ENCODE results near the gene TDRD12.

The TDRD12 gene

GRCh38 chr19:32858155-32858554 is 138.6 kb downstream of the TDRD12 start:
- H3K27me3 ChIP-seq (ENCODE audit: insufficient read depth, low read depth, severe bottlenecking), result no peaks in the 10 kb centered on the region
- no peak overlapping the region for H3K4me3 ChIP-seq (ENCODE audit: low read depth, low read length)
- H3K36me3 ChIP-seq, result no peaks in the 10 kb centered on the region
- DNase-seq, result no peak
- H3K9me3 ChIP-seq (ENCODE audit: severe bottlenecking), result no peaks in the 10 kb centered on the region
- no peak overlapping the region for H3K27ac ChIP-seq
- TF ChIP-seq CTCF (IDR thresholded peaks at IDR 0.05; ENCODE audit: low read depth, low read length), result no peak

- Histone ChIP-seq H3K4me3 (ENCODE audit: low read depth, low read length) (no peak overlapping the region), H3K9me3 (ENCODE audit: severe bottlenecking) (no peaks in the 10 kb centered on the region), H3K27ac (no peak overlapping the region), H3K36me3 (no peaks in the 10 kb centered on the region), H3K27me3 (ENCODE audit: insufficient read depth, low read depth, severe bottlenecking) (no peaks in the 10 kb centered on the region)
- no peak for DNase-seq
- no peak for TF ChIP-seq CTCF (IDR thresholded peaks at IDR 0.05; ENCODE audit: low read depth, low read length)
Observed at GRCh38 chr19:32858559-32858958, 139.0 kb downstream of the TDRD12 start.

- Histone ChIP-seq H3K9me3 (ENCODE audit: severe bottlenecking) (no peaks in the 10 kb centered on the region), H3K36me3 (no peaks in the 10 kb centered on the region), H3K27me3 (ENCODE audit: insufficient read depth, low read depth, severe bottlenecking) (no peaks in the 10 kb centered on the region), H3K27ac (no peak overlapping the region), H3K4me3 (ENCODE audit: low read depth, low read length) (no peak overlapping the region)
- DNase-seq, result no peak
- no peak for TF ChIP-seq CTCF (IDR thresholded peaks at IDR 0.05; ENCODE audit: low read depth, low read length)
Observed at GRCh38 chr19:32859591-32859990, 140.0 kb downstream of the TDRD12 start.

- no peak for DNase-seq
- Histone ChIP-seq H3K27ac (no peak overlapping the region), H3K27me3 (ENCODE audit: insufficient read depth, low read depth, severe bottlenecking) (no peaks in the 10 kb centered on the region), H3K4me3 (ENCODE audit: low read depth, low read length) (no peak overlapping the region), H3K9me3 (ENCODE audit: severe bottlenecking) (no peaks in the 10 kb centered on the region), H3K36me3 (no peaks in the 10 kb centered on the region)
- TF ChIP-seq CTCF (IDR thresholded peaks at IDR 0.05; ENCODE audit: low read depth, low read length), result no peak
Observed at GRCh38 chr19:32861596-32861995, 142.0 kb downstream of the TDRD12 start.

GRCh38 chr19:32862173-32862572 is 142.6 kb downstream of the TDRD12 start:
- H3K4me3 ChIP-seq (ENCODE audit: low read depth, low read length), result no peak overlapping the region
- no peaks in the 10 kb centered on the region for H3K9me3 ChIP-seq (ENCODE audit: severe bottlenecking)
- no peaks in the 10 kb centered on the region for H3K36me3 ChIP-seq
- no peaks in the 10 kb centered on the region for H3K27me3 ChIP-seq (ENCODE audit: insufficient read depth, low read depth, severe bottlenecking)
- no peak overlapping the region for H3K27ac ChIP-seq
- no peak for TF ChIP-seq CTCF (IDR thresholded peaks at IDR 0.05; ENCODE audit: low read depth, low read length)
- no peak for DNase-seq

- TF ChIP-seq CTCF (IDR thresholded peaks at IDR 0.05; ENCODE audit: low read depth, low read length), result no peak
- Histone ChIP-seq H3K27ac (no peak overlapping the region), H3K36me3 (no peaks in the 10 kb centered on the region), H3K9me3 (ENCODE audit: severe bottlenecking) (no peaks in the 10 kb centered on the region), H3K4me3 (ENCODE audit: low read depth, low read length) (no peak overlapping the region), H3K27me3 (ENCODE audit: insufficient read depth, low read depth, severe bottlenecking) (no peaks in the 10 kb centered on the region)
- no peak for DNase-seq
Observed at GRCh38 chr19:32862741-32863140, 143.2 kb downstream of the TDRD12 start.

Measured in WERI-Rb-1 (cell line).